GM19397 (cell line): Measurements from ENCODE around the gene FKRP.
"Not testable (repeated sequence)": the region's sequence is repeated elsewhere in the genome, so short reads cannot be mapped to it uniquely, and the experiment has no call there.

Experiments used
- ATAC-seq: cut with Tn5 transposase; IDR thresholded peaks from one replicate; pipeline ENCODE4 v1.9.1; 2021; ENCODE audit warnings: mild to moderate bottlenecking, moderate library complexity; ENCODE audit not compliant: unreplicated experiment

The FKRP gene

GRCh38 chr19:46756544-46756888 is 10.7 kb downstream of the FKRP start:
- ATAC-seq: no peak

GRCh38 chr19:46759206-46759605 is 13.3 kb downstream of the FKRP start:
- ATAC-seq: no peak

GRCh38 chr19:46759817-46760333 is 14.0 kb downstream of the FKRP start:
- no peak for ATAC-seq

- no peak for ATAC-seq
Observed at GRCh38 chr19:46760363-46760762, 14.5 kb downstream of the FKRP start.

GRCh38 chr19:46760897-46761296 is 15.0 kb downstream of the FKRP start:
- ATAC-seq: not testable (repeated sequence)

GRCh38 chr19:46761418-46761831 is 15.6 kb downstream of the FKRP start:
- no peak for ATAC-seq

- ATAC-seq: no peak
Observed at GRCh38 chr19:46762245-46762890, 16.5 kb downstream of the FKRP start.

- no peak for ATAC-seq
Observed at GRCh38 chr19:46764817-46765291, 19.0 kb downstream of the FKRP start.

GRCh38 chr19:46766569-46767317 is 20.9 kb downstream of the FKRP start:
- no peak for ATAC-seq

- ATAC-seq: not testable (repeated sequence)
Observed at GRCh38 chr19:46768746-46769145, 22.9 kb downstream of the FKRP start.

- ATAC-seq: no peak
Observed at GRCh38 chr19:46772170-46773017, 26.5 kb downstream of the FKRP start.

- ATAC-seq: no peak
Observed at GRCh38 chr19:46773018-46773399, 27.2 kb downstream of the FKRP start.

GRCh38 chr19:46775642-46776258 is 29.9 kb downstream of the FKRP start:
- no peak for ATAC-seq

- no peak for ATAC-seq
Observed at GRCh38 chr19:46776927-46777911, 31.4 kb downstream of the FKRP start.

- not testable (repeated sequence) for ATAC-seq
Observed at GRCh38 chr19:46777956-46778645, 32.2 kb downstream of the FKRP start.

GRCh38 chr19:46782355-46783019 is 36.6 kb downstream of the FKRP start:
- ATAC-seq: no peak

GRCh38 chr19:46783670-46784069 is 37.8 kb downstream of the FKRP start:
- ATAC-seq: no peak

- no peak for ATAC-seq
Observed at GRCh38 chr19:46784262-46785053, 38.6 kb downstream of the FKRP start.
